Fibroblast of the aortic adventitia (primary cell): Measurements from ENCODE around the gene VPS35L. TPM values are rescaled to one million over a fixed set of nuclear protein-coding genes. Genes with fewer than 3 reads are reported as not detected.
A peak's percentile ranks its signal among the peaks of the same experiment; 100 is the strongest.

ENCODE experiments used
- DNase-seq: peaks from one replicate; pipeline ENCODE4 v3.0.0-alpha.2; 2010; ENCODE audit warnings: low read depth
- H3K4me3 ChIP-seq: 2 replicates; pipeline ENCODE4 v1.5.1; 2011; ENCODE audit warnings: low read depth, mild to moderate bottlenecking, control low read depth, low read length, moderate library complexity
- total RNA-seq: library from RNA; depleted of rRNA; stranded (reverse); fragments of >200 nt; gene quantifications from 2 replicates; pipeline ENCODE4 v1.2.3, GENCODE V29; 2012; ENCODE audit warnings: low replicate concordance
- TF ChIP-seq, protein P1 (sequence below): IDR thresholded peaks from 2 replicates; pipeline ENCODE4 v1.5.1; 2011; ENCODE audit warnings: mild to moderate bottlenecking, low read length, control low read depth, inconsistent platforms; ENCODE audit not compliant: insufficient read depth

VPS35L gene
- total RNA-seq, 1 donor, result 67.7 TPM

DNA sequence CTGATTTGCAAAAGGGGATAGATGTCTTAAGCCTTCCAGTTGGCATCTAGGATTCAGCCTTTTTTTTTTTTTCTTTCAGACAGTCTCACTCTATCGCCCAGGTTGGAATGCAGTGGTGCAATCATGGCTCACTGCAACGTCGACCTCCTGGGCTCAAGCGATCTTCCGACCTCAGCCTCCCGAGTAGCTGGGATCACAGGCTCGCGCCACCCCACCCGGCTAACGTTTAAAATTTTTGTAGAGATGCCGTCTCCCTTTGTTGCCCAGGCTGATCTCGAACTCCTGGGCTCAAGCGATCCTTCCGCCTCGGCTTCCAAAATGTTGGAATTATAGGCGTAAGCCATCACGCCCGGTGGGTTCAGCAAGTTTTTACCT, 32.3 kb upstream of the VPS35L start:
- TF ChIP-seq, protein P1, sequence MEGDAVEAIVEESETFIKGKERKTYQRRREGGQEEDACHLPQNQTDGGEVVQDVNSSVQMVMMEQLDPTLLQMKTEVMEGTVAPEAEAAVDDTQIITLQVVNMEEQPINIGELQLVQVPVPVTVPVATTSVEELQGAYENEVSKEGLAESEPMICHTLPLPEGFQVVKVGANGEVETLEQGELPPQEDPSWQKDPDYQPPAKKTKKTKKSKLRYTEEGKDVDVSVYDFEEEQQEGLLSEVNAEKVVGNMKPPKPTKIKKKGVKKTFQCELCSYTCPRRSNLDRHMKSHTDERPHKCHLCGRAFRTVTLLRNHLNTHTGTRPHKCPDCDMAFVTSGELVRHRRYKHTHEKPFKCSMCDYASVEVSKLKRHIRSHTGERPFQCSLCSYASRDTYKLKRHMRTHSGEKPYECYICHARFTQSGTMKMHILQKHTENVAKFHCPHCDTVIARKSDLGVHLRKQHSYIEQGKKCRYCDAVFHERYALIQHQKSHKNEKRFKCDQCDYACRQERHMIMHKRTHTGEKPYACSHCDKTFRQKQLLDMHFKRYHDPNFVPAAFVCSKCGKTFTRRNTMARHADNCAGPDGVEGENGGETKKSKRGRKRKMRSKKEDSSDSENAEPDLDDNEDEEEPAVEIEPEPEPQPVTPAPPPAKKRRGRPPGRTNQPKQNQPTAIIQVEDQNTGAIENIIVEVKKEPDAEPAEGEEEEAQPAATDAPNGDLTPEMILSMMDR, result no peak
- DNase-seq, result no peak
- no peak overlapping the region for H3K4me3 ChIP-seq

DNA sequence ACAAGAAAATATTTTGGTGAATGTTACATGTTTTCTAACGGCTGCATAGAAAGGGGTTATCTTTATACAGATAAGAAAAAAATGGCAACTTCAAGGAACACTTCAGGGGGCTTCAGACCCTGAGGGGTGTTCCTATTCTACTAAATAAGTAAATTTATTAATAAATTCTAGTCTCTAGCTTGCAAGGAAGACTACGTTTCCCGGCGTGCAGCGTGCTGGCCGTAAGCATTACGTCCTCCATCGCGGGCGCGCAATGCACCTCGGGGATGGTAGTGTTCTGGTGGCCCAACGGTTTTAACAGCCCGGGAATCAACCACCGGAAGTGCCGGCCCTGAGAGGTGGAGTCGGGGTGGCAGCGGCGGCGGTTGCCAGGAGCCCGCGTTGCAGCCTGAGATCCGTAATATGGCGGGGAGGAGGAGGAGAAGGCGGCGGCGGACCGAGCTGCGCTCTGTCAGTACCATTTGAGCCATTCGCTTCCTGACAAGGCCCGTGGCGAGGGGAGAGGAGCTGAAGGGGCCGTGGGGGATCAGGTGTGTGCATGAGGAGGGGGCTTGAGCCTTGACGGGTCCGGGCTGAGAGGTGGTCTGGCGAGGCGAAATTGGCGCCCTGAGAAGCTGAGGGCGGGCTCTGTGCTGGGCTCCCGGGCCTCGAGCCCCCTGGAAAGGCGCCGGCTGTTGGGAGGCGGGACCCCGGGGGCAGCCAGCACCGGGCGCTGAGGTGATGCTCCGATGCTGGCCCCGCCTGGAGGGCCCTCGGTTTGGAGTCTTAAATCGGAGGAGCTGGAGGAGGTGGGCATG, 31.7 kb upstream of the VPS35L start, which contains the start of gene CCP110:
CCP110 (plus strand) TSS at position 384 of the 797 bp plus-strand sequence. CDS start 3,940 bp downstream, outside the sequence.
- peak within 1 kb of the TSS; percentile 99 for H3K4me3 ChIP-seq
- DNase-seq, result peak; percentile 95
- TF ChIP-seq, protein P1, result no peak

DNA sequence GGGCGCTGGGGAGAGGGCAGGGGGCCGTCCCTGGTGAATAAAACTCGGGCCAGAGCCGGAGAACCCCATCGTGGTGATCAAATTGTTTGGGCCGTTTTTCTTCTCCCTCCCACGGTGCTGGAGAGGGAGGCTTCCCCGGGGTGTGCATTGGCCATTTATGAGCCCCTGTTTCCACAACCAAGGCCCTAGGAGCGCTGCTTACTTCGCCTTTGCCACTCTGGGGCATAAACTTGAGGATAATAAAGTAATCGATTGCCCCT, 31.2 kb upstream of the VPS35L start:
- peak overlapping the region; percentile 99 for H3K4me3 ChIP-seq
- TF ChIP-seq, protein P1, result no peak
- no peak for DNase-seq

DNA sequence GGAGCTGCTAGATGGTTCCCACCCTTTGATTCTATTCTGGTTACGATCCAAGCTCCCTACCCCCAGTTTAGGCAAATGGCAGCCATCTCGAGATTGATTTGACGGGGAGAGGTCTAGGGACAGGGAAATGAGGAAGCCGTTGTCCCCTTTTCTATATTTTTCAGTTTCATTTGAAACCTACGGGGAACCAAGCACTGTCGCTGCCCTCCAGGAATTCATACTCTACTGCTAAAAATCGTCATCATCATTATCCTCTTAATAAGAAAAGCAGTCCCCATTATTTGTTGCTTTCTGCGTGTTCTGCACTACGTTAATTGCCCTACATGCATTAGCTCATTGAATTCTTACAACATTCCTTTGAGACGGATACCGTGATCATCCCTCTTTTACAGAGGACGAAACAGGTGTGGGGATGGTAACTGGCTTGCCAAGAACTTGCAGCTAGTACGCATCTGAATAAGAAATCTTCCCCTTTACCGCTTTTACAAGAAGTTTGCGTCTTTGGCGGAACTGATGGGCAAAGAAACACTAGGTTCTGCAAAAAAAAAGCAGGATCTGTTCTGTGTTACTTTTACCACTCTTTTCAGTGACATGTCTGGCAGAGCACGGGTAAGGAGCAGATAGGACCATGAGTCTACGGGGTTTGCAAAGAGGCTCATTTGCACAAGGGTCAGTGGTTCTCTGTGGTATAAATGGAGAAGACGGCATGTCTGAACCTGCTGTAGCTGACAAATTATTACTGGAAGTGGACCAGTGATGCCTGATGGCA, 30.7 kb upstream of the VPS35L start:
- DNase-seq, result peak; percentile 16
- H3K4me3 ChIP-seq, result peak overlapping the region; percentile 99
- TF ChIP-seq, protein P1, result no peak

DNA sequence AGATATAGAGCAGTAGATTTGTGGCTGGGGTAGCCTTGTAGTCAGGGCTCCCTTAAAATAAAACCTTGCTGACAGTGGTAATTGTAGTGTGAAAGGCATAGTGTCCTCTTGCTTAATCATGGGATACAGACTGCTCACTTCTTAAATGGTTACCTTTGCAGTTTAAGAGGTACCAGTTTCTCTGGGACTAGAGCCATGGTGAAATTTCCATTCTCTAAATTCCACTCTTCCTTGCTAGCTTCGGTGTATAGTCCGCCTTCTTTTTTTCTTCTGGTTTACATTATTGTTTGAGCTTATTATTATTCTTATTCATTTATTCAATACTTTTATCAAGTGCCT, 30.1 kb upstream of the VPS35L start:
- DNase-seq, result no peak
- H3K4me3 ChIP-seq, result peak overlapping the region; percentile 99
- TF ChIP-seq, protein P1, result no peak

DNA sequence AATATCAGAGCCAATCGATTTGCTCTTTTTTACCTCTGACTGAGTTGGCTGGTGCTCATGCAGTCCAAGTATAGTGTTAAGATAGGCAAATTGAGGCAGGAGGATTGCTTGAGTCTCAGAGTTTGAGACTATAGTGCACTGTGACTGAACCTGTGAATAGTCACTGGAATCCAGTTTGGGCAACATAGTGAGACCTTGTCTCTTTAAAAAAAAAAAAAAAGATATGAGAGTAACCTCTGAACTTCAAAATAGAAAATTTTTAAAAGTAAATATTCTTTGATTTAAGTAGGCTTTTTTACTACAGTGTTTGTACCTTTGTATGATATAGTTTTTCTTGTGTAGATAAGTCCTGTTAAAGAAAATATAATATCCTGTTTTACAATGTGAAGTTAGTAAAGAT, 28.3 kb upstream of the VPS35L start:
- DNase-seq, result no peak
- TF ChIP-seq, protein P1, result no peak
- H3K4me3 ChIP-seq, result no peak overlapping the region
